ENCODE measurements around the gene TBC1D20.
A peak's percentile ranks its signal among the peaks of the same experiment; 100 is the strongest.

Gene TBC1D20

GRCh38 chr20:472137-472846 is 10.0 kb upstream of the TBC1D20 start:
- TF ChIP-seq ZFX (IDR thresholded peaks at IDR 0.05; ENCODE audit: borderline replicate concordance) (no peak), CTCF (IDR thresholded peaks at IDR 0.05) (no peak)
- H3K27ac ChIP-seq: no peak overlapping the region

GRCh38 chr20:469746-470490 is 7.6 kb upstream of the TBC1D20 start:
- TF ChIP-seq ZFX (IDR thresholded peaks at IDR 0.05; ENCODE audit: borderline replicate concordance) (no peak), CTCF (IDR thresholded peaks at IDR 0.05) (no peak)
- no peak overlapping the region for H3K27ac ChIP-seq

GRCh38 chr20:467755-468154 is 5.4 kb upstream of the TBC1D20 start:
- no peak overlapping the region for H3K27ac ChIP-seq
- TF ChIP-seq CTCF (IDR thresholded peaks at IDR 0.05) (no peak), ZFX (IDR thresholded peaks at IDR 0.05; ENCODE audit: borderline replicate concordance) (no peak)

GRCh38 chr20:461254-462198 is 807 bp downstream of the TBC1D20 start:
- TF ChIP-seq ZFX (IDR thresholded peaks at IDR 0.05; ENCODE audit: borderline replicate concordance): no peak
- no peak for TF ChIP-seq CTCF (IDR thresholded peaks at IDR 0.05)
- H3K27ac ChIP-seq: peak overlapping the region; percentile 65

- H3K27ac ChIP-seq: no peak overlapping the region
- TF ChIP-seq ZFX (IDR thresholded peaks at IDR 0.05; ENCODE audit: borderline replicate concordance) (no peak), CTCF (IDR thresholded peaks at IDR 0.05) (no peak)
These were observed 1.6 kb downstream of the TBC1D20 start for GRCh38 chr20:460707-461106.

GRCh38 chr20:460180-460579 is 2.2 kb downstream of the TBC1D20 start:
- TF ChIP-seq CTCF (IDR thresholded peaks at IDR 0.05) (no peak), ZFX (IDR thresholded peaks at IDR 0.05; ENCODE audit: borderline replicate concordance) (no peak)
- no peak overlapping the region for H3K27ac ChIP-seq

All from 22Rv1 (cell line).